Cortex of kidney (tissue), 1 donor: Measurements from ENCODE around the gene SMAP1.

Experiments
- DNase-seq: peaks from one replicate; lab custom pipeline; 2025; lab: John Stamatoyannopoulos, UW

The SMAP1 gene

DNA sequence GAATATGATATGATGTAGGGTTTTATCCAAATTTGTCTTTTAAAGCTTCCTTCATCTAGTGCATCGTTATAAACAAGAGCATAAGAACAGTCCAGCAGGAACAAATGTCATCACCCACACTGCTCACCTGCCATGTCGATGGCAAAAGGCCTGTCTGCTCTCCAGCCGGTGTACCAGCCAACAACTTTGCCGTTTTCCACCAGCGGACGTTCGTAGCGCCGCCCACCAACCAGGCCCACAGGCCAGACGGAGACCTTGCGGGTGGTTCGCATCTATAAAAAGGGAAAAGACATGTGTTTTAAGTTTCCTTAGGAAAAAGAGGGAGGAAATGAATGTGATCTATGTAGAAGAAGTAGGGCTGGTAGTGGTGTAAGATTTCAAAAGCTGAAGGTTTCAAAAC is 226.3 kb downstream of the SMAP1 start:
- no peak for DNase-seq

GRCh38 chr6:70900047-70900446 is 232.4 kb downstream of the SMAP1 start:
- no peak for DNase-seq

DNA sequence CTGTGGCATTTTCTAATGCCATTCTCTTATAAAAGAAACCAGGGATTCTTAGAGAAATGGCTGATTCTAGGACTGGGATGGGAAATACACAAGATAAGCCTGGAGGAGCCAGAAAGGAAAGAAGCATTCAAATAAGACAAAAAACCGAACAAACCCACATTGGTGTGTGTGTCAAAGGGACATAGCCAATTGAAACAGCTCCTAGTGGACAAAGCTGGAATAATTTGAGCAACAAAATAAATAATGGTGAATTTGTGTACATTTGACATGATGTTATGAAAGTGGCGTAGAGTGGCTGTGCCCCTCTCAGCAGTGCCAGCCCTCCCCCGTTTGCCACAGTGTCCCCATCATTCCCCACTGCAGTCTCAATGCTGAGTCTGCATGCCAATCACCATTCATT is 233.6 kb downstream of the SMAP1 start:
- DNase-seq, result no peak

GRCh38 chr6:70903665-70904452 is 236.2 kb downstream of the SMAP1 start:
- no peak for DNase-seq

- DNase-seq, result no peak
Measured at GRCh38 chr6:70905742-70906141, 238.1 kb downstream of the SMAP1 start.
